Measurements from ENCODE around the gene C11orf68.
A peak's percentile ranks its signal among the peaks of the same experiment; 100 is the strongest.

Gene C11orf68

DNA sequence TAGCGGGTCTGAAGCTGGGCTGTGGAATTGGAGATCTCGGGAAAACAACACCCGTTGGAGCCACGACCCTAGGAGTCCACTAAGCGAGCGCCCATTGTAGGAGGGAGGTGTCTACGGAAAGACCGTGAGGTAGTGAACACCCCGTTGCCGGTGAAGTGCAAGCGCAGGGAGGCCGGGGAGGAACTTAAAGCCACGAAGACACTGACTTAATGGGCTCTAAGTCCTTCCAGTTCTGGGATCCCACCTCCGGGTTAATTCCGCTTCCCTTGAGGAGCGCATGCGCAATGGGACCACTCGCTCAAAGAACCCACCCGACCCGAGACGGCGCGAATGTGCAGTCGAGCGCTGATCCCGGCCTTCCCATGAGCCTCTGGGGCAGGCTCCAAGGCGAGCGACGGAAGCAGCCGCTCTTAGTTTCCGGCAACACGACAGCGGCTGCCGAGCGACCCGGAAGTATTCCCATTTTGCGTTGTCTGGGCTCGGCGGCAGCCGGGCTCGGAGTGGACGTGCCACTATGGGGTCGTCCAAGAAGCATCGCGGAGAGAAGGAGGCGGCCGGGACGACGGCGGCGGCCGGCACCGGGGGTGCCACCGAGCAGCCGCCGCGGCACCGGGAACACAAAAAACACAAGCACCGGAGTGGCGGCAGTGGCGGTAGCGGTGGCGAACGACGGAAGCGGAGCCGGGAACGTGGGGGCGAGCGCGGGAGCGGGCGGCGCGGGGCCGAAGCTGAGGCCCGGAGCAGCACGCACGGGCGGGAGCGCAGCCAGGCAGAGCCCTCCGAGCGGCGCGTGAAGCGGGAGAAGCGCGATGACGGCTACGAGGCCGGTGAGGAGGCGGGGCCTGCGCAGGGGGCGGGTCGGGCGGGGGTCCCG lies 42.6 kb upstream of the C11orf68 start, which contains the start of gene SART1:
Gene SART1, plus strand, starts transcription at position 468 of the 874 bp plus-strand sequence. Its CDS starts 47 bp downstream, at position 515.
- H3K4me3 ChIP-seq (ENCODE audit: control insufficient read depth, low read depth, low read length), result peak within 1 kb of the TSS; percentile 72
- TF ChIP-seq, protein P1, sequence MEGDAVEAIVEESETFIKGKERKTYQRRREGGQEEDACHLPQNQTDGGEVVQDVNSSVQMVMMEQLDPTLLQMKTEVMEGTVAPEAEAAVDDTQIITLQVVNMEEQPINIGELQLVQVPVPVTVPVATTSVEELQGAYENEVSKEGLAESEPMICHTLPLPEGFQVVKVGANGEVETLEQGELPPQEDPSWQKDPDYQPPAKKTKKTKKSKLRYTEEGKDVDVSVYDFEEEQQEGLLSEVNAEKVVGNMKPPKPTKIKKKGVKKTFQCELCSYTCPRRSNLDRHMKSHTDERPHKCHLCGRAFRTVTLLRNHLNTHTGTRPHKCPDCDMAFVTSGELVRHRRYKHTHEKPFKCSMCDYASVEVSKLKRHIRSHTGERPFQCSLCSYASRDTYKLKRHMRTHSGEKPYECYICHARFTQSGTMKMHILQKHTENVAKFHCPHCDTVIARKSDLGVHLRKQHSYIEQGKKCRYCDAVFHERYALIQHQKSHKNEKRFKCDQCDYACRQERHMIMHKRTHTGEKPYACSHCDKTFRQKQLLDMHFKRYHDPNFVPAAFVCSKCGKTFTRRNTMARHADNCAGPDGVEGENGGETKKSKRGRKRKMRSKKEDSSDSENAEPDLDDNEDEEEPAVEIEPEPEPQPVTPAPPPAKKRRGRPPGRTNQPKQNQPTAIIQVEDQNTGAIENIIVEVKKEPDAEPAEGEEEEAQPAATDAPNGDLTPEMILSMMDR (IDR thresholded peaks at IDR 0.05; ENCODE audit: control insufficient read depth, insufficient read depth, low read depth, low read length, missing control alignments), result no peak
- DNase-seq (ENCODE audit: low read depth), result peak; percentile 86

DNA sequence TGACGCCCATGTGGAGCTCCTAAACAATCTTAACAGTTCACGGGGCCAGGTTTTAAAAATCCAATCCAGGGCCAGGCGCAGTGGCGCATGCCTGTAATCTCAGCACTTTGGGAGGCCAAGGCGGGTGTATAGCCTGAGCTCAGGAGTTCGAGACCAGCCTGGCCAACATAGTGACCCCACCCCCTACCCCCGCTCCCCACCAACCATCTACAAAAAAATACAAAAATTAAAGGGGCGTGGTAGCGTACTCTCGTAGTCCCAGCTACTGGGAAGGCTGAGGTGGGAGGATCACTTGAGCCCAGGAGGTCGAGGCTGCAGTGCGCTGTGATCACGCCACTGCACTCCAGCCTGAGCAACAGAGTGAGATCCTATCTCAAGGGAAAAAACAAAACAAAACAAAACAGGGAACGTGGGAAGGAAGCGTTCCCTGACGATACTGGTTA lies 42.0 kb upstream of the C11orf68 start:
- peak overlapping the region; percentile 72 for H3K4me3 ChIP-seq (ENCODE audit: control insufficient read depth, low read depth, low read length)
- no peak for DNase-seq (ENCODE audit: low read depth)
- TF ChIP-seq, protein P1 (IDR thresholded peaks at IDR 0.05; ENCODE audit: control insufficient read depth, insufficient read depth, low read depth, low read length, missing control alignments), result no peak

DNA sequence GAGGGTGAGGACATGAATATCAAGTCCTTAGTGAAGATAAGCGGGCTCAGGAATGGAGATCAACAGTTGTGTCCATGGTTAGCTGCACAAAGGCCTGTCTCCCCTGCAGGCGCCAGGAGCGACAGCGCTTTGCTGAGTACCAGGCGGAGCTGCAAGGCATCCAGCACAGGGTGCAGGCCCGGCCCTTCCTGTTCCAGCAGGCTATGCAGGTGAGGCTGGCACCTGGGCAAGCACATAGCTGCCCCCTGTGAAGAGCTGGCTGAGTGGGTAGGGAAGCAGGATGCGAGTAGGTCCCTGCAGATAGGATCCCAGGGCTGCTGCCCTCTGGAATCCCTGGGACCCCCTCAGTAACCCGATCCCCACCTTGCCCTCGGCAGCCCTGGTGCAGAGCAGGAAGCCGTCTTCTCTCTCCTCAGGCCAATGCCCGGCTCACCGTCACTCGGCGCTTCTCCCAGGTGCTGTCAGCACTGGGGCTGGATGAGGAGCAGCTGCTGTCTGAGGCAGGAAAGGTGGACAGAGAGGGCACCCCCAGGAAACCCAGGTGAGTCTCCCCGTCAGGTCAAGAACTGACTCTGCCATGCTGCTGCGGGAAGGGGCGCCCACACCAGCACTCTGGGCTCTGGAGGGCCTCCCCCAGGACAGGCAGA lies 40.0 kb upstream of the C11orf68 start:
- TF ChIP-seq, protein P1 (IDR thresholded peaks at IDR 0.05; ENCODE audit: control insufficient read depth, insufficient read depth, low read depth, low read length, missing control alignments), result no peak
- no peak overlapping the region for H3K4me3 ChIP-seq (ENCODE audit: control insufficient read depth, low read depth, low read length)
- no peak for DNase-seq (ENCODE audit: low read depth)

DNA sequence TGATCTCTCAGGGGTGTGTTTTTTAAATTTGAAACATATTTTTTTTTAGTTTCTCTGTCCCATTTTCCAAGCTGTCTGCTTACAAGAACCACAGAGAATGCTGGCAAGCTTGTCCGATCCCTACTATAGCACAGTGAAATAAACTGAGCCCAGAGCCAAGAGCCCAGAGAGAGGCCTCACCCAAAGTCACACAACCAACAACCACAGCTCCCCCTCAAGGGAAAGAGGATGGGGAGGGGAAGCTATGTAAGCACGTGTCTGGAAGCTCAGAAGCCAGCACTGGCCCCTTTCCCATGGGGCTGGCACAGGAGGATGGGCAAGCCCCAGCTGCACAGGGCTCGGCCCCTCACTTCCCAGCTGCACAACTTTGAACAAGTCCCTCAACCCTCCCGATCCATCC lies 39.4 kb upstream of the C11orf68 start:
- TF ChIP-seq, protein P1 (IDR thresholded peaks at IDR 0.05; ENCODE audit: control insufficient read depth, insufficient read depth, low read depth, low read length, missing control alignments), result no peak
- no peak for DNase-seq (ENCODE audit: low read depth)
- H3K4me3 ChIP-seq (ENCODE audit: control insufficient read depth, low read depth, low read length), result no peak overlapping the region

DNA sequence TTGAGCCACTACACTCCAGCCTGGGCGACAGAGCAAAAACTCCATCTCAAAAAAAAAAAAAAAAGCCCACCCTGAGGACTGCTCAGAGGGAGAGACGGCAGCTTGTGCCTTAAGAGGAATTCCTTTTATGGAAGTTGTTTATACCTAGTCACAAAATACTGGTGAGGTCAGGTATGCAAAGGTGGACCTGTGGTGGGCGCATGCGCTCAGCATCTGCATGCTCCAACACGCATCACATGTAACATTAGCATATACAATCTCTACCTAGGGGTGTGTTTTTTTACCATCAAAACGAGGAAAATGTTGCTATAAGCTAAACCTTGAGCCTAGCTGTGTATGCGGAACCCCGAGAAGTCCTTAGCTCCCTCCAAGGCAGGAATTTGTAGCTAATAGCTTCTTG lies 35.9 kb upstream of the C11orf68 start:
- TF ChIP-seq, protein P1 (IDR thresholded peaks at IDR 0.05; ENCODE audit: control insufficient read depth, insufficient read depth, low read depth, low read length, missing control alignments), result no peak
- DNase-seq (ENCODE audit: low read depth), result no peak

DNA sequence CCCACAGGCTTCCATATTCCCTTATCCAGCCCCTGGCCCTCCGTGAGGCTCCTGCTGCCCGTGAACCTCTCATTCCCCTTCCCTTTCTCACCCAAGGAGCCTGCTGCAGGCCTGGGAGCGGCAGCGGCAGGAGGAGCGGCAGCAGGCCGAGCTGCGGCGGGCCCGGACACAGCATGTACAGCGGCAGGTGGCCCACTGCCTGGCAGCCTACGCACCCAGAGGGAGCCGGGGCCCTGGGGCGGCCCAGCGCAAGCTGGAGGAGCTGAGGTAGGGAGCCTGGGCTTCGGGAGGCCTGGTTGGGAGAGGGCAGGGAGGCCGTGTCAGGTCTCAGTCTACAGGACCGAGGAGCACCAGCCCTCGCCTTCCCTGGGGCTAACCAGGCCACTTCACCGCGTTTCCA lies 34.6 kb upstream of the C11orf68 start:
- TF ChIP-seq, protein P1 (IDR thresholded peaks at IDR 0.05; ENCODE audit: control insufficient read depth, insufficient read depth, low read depth, low read length, missing control alignments), result no peak
- no peak for DNase-seq (ENCODE audit: low read depth)
- H3K4me3 ChIP-seq (ENCODE audit: control insufficient read depth, low read depth, low read length), result no peak overlapping the region

More for the DNA sequence above, 35.9 kb upstream of the C11orf68 start:
- no peak overlapping the region for H3K4me3 ChIP-seq (ENCODE audit: control insufficient read depth, low read depth, low read length)

All from AG09309 (cell line).